Islet precursor cell (in vitro differentiated cells): ENCODE data around the gene TMOD3.

Source experiments
- DNase-seq: peaks from one replicate; pipeline ENCODE4 v3.0.0-alpha.2; 2018

The TMOD3 gene

DNA sequence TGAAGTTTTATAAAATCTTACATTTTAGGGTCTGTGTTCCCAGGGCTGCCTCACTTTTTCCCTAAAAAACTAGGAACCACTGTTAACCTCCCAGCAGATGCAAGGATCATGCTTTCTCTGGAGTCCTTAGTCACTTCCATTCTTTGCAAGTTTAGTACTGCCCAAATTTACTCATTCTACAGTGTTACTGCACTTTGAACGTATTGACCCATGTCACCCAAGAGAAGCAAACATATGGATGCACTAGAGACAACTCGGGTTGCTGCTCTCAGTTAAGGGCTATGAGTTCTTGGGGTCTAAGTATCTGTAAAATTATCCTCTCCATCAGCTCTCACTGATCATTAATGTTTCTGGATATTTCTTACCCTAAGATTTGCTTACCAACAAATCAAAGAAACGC lies 83.1 kb downstream of the TMOD3 start:
- DNase-seq, result no peak

DNA sequence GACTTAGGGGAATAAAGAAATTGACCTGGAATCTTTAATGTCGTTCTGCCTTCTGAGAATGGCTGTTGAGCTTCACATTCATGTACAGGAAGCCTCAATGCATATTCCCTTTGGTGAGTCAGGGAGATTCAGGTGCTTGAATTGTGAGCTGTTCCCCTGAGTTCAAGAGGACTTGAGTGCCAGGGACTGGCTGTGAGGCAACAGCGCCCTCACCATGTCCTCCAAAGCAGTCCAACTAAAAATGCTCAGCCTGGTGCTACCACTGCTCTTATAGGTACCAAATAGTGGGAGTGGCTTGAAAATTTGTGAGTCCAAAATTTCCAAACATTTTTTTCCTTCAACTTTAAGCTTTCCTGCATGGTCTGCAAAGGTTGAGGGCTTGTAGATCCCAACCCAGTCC lies 88.0 kb downstream of the TMOD3 start:
- DNase-seq, result peak; percentile 75

GRCh38 chr15:51924156-51925068 lies 95.0 kb downstream of the TMOD3 start:
- DNase-seq, result no peak

GRCh38 chr15:51926809-51927208 lies 97.4 kb downstream of the TMOD3 start:
- no peak for DNase-seq

- no peak for DNase-seq
Measured at GRCh38 chr15:51931016-51931415, 101.6 kb downstream of the TMOD3 start.

- DNase-seq, result peak; percentile 60
Measured at GRCh38 chr15:51931638-51932037, 102.2 kb downstream of the TMOD3 start.

DNA sequence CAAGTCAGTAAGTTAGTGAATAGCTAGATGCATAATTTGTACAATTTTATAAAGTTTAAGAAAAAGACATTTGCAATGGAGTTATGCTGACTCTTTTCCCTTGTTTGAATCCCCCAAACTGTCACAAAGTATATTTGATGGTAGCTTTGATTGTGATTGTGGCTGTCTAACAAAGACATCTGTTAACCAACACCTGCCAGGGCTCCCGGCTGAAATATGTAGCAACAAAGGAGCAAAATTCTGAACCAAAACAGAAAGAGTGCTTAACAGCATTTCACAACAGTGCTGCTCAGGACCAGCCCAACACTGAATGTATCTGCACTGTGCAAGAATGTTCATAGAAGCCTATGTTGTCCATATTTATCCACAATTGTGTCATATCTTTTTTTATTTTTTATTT lies 102.7 kb downstream of the TMOD3 start:
- DNase-seq, result no peak

- no peak for DNase-seq
Measured at GRCh38 chr15:51935466-51936104, 106.1 kb downstream of the TMOD3 start.

DNA sequence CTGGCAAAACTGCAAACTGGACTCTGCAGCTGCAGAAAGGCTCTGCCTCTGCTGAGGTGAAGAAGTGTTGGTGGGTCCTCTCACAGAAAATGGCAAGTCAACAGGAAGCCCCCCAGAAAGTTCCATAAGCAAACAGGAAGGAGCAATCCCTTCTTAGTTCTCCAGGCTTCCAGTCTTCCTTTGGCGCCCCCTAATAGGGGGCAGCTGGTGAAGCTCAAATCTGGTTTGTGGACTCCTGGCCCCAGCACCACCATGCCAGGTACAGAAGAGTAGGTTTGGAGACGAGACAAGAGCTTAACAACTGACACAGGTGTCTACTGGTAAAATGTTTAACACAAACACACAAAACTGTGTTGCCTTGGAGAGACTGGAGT lies 106.6 kb downstream of the TMOD3 start:
- DNase-seq, result no peak

DNA sequence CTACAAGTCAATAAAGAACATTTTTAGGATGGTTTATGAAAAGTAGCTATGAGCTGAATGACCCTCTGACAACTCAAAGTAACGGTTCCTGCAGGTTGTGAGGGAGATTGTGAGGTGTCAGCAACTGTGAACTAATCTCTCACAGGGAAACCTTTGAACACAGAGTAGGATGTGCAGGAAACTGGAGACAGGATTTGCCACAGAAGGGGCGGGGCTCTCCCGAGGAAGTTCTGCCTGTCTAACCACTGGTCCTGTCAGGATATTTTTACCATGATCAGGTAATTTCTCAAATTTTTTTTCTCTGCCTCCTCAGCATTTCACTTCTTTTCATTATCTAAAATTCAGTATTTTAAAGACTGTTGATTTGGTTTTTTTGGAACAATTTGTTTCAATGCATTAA lies 108.8 kb downstream of the TMOD3 start:
- peak; percentile 59 for DNase-seq

- DNase-seq, result no peak
Measured at GRCh38 chr15:51939216-51939615, 109.8 kb downstream of the TMOD3 start.

DNA sequence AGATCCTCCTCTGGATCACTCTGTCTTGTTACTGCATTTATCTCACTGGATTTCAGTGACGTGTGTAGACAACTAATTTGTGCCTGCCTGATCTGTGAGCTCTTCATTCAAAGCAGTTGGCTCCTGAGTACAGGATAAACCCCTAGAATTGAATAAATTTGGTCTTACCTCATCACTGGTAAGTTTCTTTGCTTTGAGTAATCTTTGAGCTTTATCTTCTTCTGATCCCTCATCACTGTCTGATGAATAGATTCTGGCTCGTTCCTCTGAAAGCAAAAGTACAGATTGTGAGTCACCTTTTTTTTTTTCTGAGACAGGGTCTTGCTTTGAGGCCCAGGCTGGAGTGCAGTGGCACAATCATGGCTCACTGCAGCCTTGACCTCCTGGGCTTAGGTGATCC lies 117.7 kb downstream of the TMOD3 start:
- DNase-seq, result no peak

- no peak for DNase-seq
Measured at GRCh38 chr15:51952805-51953204, 123.4 kb downstream of the TMOD3 start.

DNA sequence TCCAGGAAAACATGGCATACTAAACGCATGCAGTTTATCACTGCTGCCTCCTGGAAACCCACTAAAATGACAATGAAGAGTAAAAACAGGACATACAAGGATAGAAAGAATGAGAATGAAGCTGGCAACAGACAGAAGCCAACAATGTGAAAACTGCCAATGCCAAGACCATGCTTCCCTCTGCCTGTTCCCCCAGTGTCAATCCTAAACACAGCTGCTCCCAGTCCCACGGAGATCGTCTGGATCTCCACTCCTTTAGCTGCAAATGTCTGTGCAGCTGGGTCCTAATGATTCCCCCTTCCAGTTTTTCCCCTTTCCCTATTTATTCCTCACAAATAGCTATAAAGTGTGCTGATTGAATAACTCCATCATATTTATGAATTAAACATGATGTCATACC lies 126.1 kb downstream of the TMOD3 start:
- DNase-seq, result no peak
